Heart left ventricle (tissue), 16 donors: Measurements from ENCODE around the gene ABCA6. TPM values are rescaled to one million over a fixed set of nuclear protein-coding genes. Genes with fewer than 3 reads are reported as not detected.

Experiments
- ATAC-seq, 4 donors: fragments of 200-7000 bp; cut with Tn5 transposase; one replicate each; pipeline ENCODE4 v1.9.1; 2020 to 2022; ENCODE audit warnings: moderate library complexity in 4 of 4, mild to moderate bottlenecking in 3 of 4, moderate number of reproducible peaks in 1 of 4
- DNase-seq, 5 donors: peaks; one replicate each; pipeline ENCODE4 v3.0.0-alpha.2; 2020
- H3K27ac ChIP-seq, 12 donors: fragments of 200-600 bp; sonication (generic) in 4 of 12; one replicate each; pipeline versions ENCODE4 v1.5.0 to v1.8.0; 2016 to 2022; ENCODE audit warnings: mild to moderate bottlenecking in 2 of 12
- H3K27me3 ChIP-seq, 9 donors: fragments of 200-600 bp; sonication (generic) in 2 of 9; one replicate each; pipeline versions ENCODE4 v1.5.1 to v1.8.0; 2016 to 2022; ENCODE audit warnings: mild to moderate bottlenecking in 3 of 9
- H3K36me3 ChIP-seq, 9 donors: fragments of 200-600 bp; sonication (generic) in 2 of 9; one replicate each; pipeline versions ENCODE4 v1.5.0 to v1.8.0; 2018 to 2022; ENCODE audit warnings: mild to moderate bottlenecking in 2 of 9
- H3K4me1 ChIP-seq, 12 donors: fragments of 200-600 bp; sonication (generic) in 4 of 12; one replicate each; pipeline versions ENCODE4 v1.5.0 to v1.8.0; 2016 to 2022; ENCODE audit warnings: mild to moderate bottlenecking in 3 of 12
- H3K4me3 ChIP-seq, 12 donors: fragments of 200-600 bp; sonication (generic) in 4 of 12; one replicate each; pipeline versions ENCODE4 v1.5.0 to v1.8.0; 2017 to 2022; ENCODE audit warnings: mild to moderate bottlenecking in 9 of 12, moderate library complexity in 4 of 12
- H3K9me3 ChIP-seq, 12 donors: fragments of 200-600 bp; sonication (generic) in 4 of 12; one replicate each; pipeline versions ENCODE4 v1.5.0 to v1.8.0; 2016 to 2022; ENCODE audit warnings: mild to moderate bottlenecking in 1 of 12
- CTCF ChIP-seq, 12 donors: fragments of 200-600 bp; sonication (generic) in 4 of 12; IDR thresholded peaks; one replicate each; pipeline versions ENCODE4 v1.5.0 to v1.8.0; 2018 to 2022; ENCODE audit warnings: antibody characterized with exemption in 12 of 12, mild to moderate bottlenecking in 5 of 12
- POLR2A ChIP-seq, 2 donors: fragments of 450-650 bp; IDR thresholded peaks; one replicate each; pipeline ENCODE4 v1.6.1; 2017; ENCODE audit warnings: antibody characterized with exemption in 2 of 2, mild to moderate bottlenecking in 2 of 2, moderate library complexity in 2 of 2
- WGBS, 4 donors: extraction: QIAGEN DNeasy Blood & Tissue Kit in 2 of 4; methylation state at CpG; one replicate each; pipeline versions ENCODE4 v1.1.5 to v1.1.7; 2013 to 2018; 5-methylcytosine and 5-hydroxymethylcytosine counted together
- intact Hi-C, 10 donors: fragments of 100-400 bp; cut with DNase I; formaldehyde crosslinking; loops; one replicate each; pipeline versions ENCODE4 v1.11.1 to v1.14.2; 2022
- polyA plus RNA-seq, 2 donors: library from polyadenylated mRNA; stranded (reverse); fragments of 200-250 nt; gene quantifications; one replicate each; pipeline ENCODE4 v1.2.3, GENCODE V29; 2013
- total RNA-seq, 9 donors: library from RNA; depleted of rRNA in 2 of 9; stranded (reverse); fragments of >200 nt in 2 of 9; fragmentation: NEBNext Ultra II Directional in 3 of 9; extraction: Animal tissue kit (Norgen Biotek cat#: 25700) in 3 of 9; gene quantifications; one replicate each; pipeline versions ENCODE4 v1.1.0 to v1.2.4, GENCODE V29; 2016 to 2023
- donor health status: ischemic (EF 13 %, LVEDD 7.1; RV severe dilation, severe dysfunction).
- donor health status: healthy with polysubstance abuse.
- donor health status: DM: no; HTN: yes; CAD: no.
- donor health status: DM: no; HTN: no; CAD: no.
- donor health status: ischemic (EF 25% LVEDD 6.9; RV normal size, moderate dysfunction).
- donor health status: ischemic (EF 25% LVEDD 5.7; RV mildly dilated, moderate dysfunction).
- donor health status: healthy.
- donor health status: DM: yes; HTN: yes; CAD: no.
- donor health status: ischemic (EF 35%, LVEDD 5.7; RV mildly dilated, moderate dysfunction).
- donor health status: nonischemic (EF 11% LVEDD 7.7; RV severe dilation, severe dysfunction).
- donor health status: DM: yes; HTN: yes; CAD: no.
- donor health status: PGD.
- donor health status: ischemic (EF 29% LVEDD 5.4; RV normal size, mild dysfunction).
- donor health status: nonischemic (EF 23%, LVEDD 6.1; RV moderate dilation, normal function).

Gene ABCA6
- total and polyA plus RNA-seq, 11 donors: 5.7 to 30.1 (median 18.0) TPM

- intact Hi-C loops: loop anchor here in 2 of 10 donors (10.0 kb wide), 2 partner anchors 50 to 270 kb away; no protein-coding TSS in a partner anchor
- ATAC-seq: no peak
Observed at GRCh38 chr17:69044371-69044770, 97.3 kb downstream of the ABCA6 start.

GRCh38 chr17:69043098-69043734 lies 98.5 kb downstream of the ABCA6 start:
- Histone ChIP-seq H3K27me3 (no peaks in the 10 kb centered on the region), H3K4me1 (peaks cover 0 to 20% (median 9%) of the 10 kb centered on the region in 12 donors), H3K36me3 (peaks cover 0 to 33% (median 11%) of the 10 kb centered on the region in 9 donors), H3K27ac (no peak overlapping the region), H3K9me3 (peaks cover 0 to 22% (median under 1%) of the 10 kb centered on the region in 12 donors), H3K4me3 (no peak overlapping the region)
- ATAC-seq (no peak), DNase-seq (no peak)
- 81 to 91% (median 88%) methylated on average over 6 of the region's 6 CpGs for WGBS, 4 donors
- TF ChIP-seq POLR2A (IDR thresholded peaks at IDR 0.05) (no peak), CTCF (IDR thresholded peaks at IDR 0.05) (no peak)
- intact Hi-C loops: loop anchor here in 2 of 10 donors (10.0 kb wide), 2 partner anchors 52 to 268 kb away; no protein-coding TSS in a partner anchor

More at GRCh38 chr17:69044371-69044770, 97.3 kb downstream of the ABCA6 start:
- no peak overlapping the region for H3K27ac ChIP-seq
- peaks cover 0 to 24% (median 0%) of the 10 kb centered on the region in 12 donors for H3K9me3 ChIP-seq
- no peak for DNase-seq
- no peak for TF ChIP-seq POLR2A (IDR thresholded peaks at IDR 0.05)
- no peak for TF ChIP-seq CTCF (IDR thresholded peaks at IDR 0.05)
- no peaks in the 10 kb centered on the region for H3K27me3 ChIP-seq
- 94 to 97% (median 96%) methylated on average over 2 of the region's 2 CpGs for WGBS, 4 donors
- peaks cover 0 to 24% (median 9%) of the 10 kb centered on the region in 12 donors for H3K4me1 ChIP-seq
- H3K4me3 ChIP-seq: no peak overlapping the region
- peaks cover 0 to 40% (median 11%) of the 10 kb centered on the region in 9 donors for H3K36me3 ChIP-seq

GRCh38 chr17:69042308-69042707 lies 99.4 kb downstream of the ABCA6 start:
- Histone ChIP-seq H3K4me1 (peaks cover 0 to 11% (median 4%) of the 10 kb centered on the region in 12 donors), H3K36me3 (peaks cover 0 to 33% (median 11%) of the 10 kb centered on the region in 9 donors), H3K4me3 (no peak overlapping the region), H3K27me3 (no peaks in the 10 kb centered on the region), H3K9me3 (peaks cover 0 to 23% (median 1%) of the 10 kb centered on the region in 12 donors), H3K27ac (no peak overlapping the region)
- intact Hi-C loops: loop anchor here in 2 of 10 donors (10.0 kb wide), 2 partner anchors 52 to 268 kb away; no protein-coding TSS in a partner anchor
- TF ChIP-seq POLR2A (IDR thresholded peaks at IDR 0.05): no peak
- no peak for TF ChIP-seq CTCF (IDR thresholded peaks at IDR 0.05)
- DNase-seq (no peak), ATAC-seq (no peak)
- WGBS, 4 donors: 86 to 92% (median 88%) methylated on average over 5 of the region's 5 CpGs

DNA sequence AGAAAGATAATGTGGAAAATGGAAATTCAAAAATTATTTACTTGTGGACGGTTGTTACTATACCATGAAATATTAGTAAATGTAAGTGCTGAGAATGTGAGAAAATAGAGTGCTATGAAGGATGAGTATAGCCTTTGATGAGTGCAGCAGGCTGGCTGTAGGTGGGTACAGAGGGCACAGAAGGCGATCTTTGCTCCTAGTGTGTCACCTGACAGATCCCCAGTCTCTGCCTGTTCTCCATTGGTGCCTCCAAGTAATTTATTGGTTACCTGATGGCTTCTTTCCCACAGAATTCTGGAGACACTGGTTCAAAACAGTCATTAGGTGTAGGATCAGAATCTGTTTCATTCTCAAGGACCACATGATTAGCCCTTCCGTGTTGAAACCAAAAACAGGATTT lies 109.9 kb downstream of the ABCA6 start:
- ATAC-seq (no peak), DNase-seq (no peak)
- Histone ChIP-seq H3K27me3 (no peaks in the 10 kb centered on the region), H3K4me3 (no peak overlapping the region), H3K27ac (no peak overlapping the region), H3K36me3 (peaks cover 0 to 83% (median 12%) of the 10 kb centered on the region in 9 donors), H3K4me1 (peaks cover 0 to 3% (median 0%) of the 10 kb centered on the region in 12 donors), H3K9me3 (peaks cover 0 to 6% (median 0%) of the 10 kb centered on the region in 12 donors)
- 84 to 93% (median 88%) methylated on average over 3 of the region's 3 CpGs for WGBS, 4 donors
- TF ChIP-seq POLR2A (IDR thresholded peaks at IDR 0.05) (no peak), CTCF (IDR thresholded peaks at IDR 0.05) (no peak)
- intact Hi-C loops: no loop called here
